Embryonic facial prominence (tissue), 1 donor: ENCODE results near the gene FGFBP3.

Source experiments
- DNase-seq: peaks from one replicate; pipeline ENCODE4 v3.0.0-alpha.2; 2016; ENCODE audit errors: extremely low spot score

The FGFBP3 gene

DNA sequence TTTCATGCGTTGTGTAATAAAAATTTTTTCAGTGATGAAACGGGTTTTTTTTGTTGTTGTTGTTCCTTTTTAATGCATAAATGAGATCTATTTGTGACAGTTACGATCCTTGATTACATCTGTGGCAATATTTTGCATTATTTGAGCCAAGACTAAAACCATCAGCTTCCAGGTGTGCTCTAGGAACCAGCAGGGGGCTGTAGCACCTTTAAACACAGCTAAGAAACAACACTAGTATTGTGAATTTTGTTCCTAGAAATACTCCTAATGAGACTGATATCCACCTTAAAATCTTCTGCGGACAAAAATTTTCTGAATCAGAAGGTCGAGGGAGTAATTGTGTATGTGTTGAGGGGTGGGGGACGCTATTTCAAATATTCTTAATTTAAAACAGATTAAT is 52.6 kb downstream of the FGFBP3 start:
- DNase-seq: no peak
